HG02852 (cell line): Measurements from ENCODE around the gene GPR68.
"Not testable (repeated sequence)": the region's sequence is repeated elsewhere in the genome, so short reads cannot be mapped to it uniquely, and the experiment has no call there.

Experiments used
- ATAC-seq: cut with Tn5 transposase; IDR thresholded peaks from one replicate; pipeline ENCODE4 v1.9.1; 2021; ENCODE audit warnings: mild to moderate bottlenecking, moderate library complexity; ENCODE audit not compliant: unreplicated experiment

GPR68 gene

DNA sequence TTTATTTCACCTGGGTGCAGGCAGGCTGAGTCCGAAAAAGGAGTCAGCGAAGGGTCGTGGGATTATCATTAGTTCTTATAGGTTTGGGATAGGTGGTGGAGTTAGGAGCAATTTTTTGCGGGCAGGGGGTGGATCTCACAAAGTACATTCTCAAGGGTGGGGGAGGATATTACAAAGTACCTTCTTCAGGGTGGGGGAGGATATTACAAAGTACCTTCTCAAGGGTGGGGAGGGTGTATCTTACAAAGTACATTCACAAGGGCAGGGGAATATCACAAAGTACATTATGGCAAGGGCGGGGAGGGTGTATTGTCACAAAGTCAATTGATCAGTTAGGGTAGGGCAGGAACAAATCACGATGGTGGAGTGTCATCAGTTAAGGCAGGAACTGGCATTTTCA lies 43.7 kb downstream of the GPR68 start:
- ATAC-seq = not testable (repeated sequence)

DNA sequence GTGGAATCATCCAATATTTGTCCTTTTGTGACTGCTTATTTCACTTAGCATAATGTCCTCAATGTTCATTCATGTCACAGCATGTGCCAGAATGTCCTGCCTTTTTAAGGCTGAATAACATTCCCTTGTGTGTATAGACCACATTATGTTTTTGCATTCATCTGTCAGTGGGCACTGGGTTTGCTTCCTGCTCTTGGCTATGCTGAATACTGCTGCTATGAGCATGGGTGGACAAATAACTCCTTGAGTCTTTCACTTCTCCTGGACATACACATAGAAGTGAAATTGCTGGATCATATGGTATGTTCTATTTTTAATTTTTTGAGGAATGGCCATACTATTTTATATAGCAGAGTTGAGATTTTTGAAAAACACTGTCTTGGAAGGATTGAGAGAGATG lies 46.9 kb downstream of the GPR68 start:
- ATAC-seq = no peak

DNA sequence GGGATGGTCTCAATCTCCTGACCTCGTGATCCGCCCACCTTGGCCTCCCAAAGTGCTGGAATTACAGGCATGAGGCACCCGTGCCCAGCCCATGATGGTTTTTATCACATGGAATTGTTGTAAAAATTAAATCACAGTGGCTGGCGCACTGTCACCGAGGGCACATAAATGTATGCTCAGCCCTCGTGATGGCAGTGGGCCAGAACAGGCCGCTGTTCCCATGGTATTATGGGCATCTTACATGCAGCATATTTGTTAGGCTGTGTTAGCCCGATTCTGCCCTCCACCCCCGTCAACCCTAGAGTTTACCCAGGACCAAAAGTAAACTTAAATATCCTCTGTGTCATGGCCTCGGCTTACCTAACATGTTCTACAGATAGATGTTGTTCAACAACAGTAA lies 48.6 kb downstream of the GPR68 start:
- ATAC-seq = no peak

DNA sequence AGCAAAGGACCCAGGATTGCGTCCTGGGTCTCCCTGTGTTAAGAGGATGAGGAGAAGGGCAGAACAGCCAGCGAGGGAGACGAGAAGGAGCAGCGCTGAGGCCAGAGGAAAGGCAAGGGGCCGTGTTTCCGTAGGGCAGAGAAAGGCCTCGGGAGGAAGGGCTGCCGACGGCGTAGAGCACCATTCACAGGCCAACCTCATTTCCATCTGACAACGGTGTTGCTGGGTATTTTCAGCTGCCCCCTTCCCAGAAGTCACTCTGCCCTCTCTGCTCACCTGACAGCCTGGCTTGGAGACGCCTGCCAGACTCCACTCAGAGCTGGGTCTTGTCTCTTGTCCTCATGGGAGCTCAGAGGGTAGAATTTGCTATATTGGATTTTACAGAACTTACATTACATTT lies 51.4 kb downstream of the GPR68 start:
- ATAC-seq = no peak

DNA sequence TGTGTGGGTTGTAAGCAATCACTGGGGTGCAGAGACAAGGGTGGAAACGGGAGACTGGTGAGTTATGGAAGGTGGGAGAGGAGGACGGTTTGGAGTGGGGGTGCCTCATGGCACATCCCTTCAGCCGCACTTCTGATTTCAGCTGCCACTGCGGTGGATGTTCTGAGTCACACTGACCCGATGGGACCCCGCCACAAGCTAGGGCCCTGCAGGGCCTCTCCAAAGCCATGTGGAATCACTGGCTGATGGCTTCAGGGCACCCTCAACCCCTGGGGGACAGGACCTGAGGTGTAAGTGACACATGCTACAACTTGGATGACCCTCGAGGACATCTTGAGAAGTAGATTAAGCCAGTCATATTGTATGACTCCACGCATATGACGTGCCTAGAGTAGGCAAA lies 53.7 kb downstream of the GPR68 start:
- ATAC-seq = no peak

DNA sequence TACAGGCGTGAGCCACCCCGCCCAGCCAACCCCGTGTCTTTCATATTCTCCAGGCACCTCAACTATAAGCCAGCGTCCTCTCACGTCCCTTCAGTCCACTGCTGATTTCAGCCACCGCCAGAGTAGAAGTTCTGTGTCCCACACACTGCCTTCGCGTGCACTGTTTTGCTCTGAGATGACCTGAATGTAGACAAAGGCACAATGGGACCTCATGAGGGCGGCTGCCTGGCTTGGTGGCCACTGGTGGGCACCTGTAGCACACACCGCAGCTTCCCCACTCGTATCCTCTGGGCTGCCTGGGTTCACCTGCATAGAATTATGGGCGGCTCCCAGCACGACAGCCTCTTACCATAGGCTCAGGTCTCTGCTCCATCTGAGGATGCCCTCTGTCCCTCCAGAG lies 57.2 kb downstream of the GPR68 start:
- ATAC-seq = no peak

DNA sequence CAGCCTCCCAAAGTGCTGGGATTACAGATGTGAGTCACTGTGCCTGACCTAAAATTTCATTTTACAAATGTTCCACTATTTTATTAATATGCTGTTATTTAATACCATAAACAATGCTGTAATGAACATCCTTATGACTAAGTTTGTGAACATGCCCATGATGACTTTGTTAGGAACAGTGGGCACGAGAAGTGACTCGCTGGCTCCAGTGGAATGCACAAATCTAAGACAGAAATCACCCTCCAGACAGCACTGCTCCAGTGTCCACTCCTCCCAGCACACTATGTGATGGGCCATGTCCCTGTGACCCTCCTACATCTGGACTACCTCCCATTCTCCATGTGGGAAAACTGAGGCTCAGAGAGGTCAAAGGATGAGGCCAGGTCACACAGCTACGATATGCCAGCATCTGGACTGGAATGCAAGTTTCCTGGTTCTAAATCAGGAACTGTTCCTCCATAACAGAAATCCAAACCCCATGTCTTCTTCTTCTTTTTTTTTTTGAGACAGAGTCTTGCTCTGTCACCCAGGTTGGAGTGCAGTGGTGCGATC lies 57.9 kb downstream of the GPR68 start:
- no peak for ATAC-seq

DNA sequence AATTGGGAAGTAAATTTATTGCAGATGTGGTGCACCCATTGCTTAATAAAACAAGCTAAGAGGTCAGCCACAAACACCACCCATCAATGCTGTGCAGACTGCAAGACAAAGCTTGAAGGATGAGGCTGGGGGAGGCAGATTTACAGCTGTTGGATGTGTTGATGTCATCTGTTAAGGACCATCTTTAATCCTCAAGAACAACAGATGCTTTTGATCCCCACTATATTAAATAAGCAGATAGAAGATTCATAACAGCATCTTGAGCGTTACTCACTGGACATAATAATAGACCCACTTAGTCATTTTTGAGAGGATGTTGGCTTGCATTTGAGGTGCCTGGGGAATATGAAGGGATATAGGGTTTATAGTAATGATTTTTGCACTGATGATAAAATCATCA lies 58.8 kb downstream of the GPR68 start:
- ATAC-seq = no peak

DNA sequence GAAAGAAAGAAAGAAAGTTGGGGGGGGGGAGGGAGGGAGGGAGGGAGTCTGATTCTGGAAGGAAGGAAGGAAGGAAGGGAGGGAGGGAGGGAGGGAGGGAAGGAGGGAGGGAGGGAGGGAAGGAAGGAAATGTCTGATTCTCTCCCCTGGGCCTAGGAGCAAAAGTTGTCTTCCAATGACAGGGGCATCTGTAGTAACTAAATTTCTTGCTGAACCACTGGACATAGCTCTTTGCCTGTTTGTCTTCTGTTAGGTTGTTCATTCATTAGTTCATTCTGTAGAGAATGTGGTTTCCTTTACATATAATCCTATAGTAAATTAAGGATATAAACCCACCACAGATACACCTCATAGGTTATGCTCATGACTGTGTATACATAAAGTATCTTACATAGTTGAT lies 59.9 kb downstream of the GPR68 start:
- ATAC-seq = no peak

DNA sequence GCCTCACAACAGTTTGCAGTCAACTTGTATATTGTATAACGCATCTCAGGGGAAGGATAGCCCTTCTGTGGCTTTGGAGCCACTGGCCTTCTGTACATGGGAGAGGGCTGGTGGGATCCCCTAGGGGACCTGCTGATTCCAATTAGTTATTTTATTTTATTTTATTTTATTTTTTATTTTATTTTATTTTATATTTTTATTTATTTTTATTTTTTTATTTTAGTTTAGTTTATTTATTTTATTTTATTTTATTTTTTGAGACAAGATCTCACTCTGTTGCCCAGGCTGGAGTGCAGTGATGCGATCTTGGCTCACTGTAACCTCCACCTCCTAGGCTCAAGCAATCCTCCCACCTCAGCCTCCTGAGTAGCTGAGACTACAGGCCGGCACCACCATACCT lies 61.8 kb downstream of the GPR68 start:
- ATAC-seq = not testable (repeated sequence)
